HepG2 (cell line): ENCODE measurements around the gene EEIG1. TPM values are rescaled to one million over a fixed set of nuclear protein-coding genes. Genes with fewer than 3 reads are reported as not detected.
A peak's percentile ranks its signal among the peaks of the same experiment; 100 is the strongest.

Source experiments
- ATAC-seq: fragments of 200-7000 bp; cut with Tn5 transposase; 3 replicates; pipeline ENCODE4 v1.9.1; 2020; ENCODE audit warnings: mild to moderate bottlenecking, moderate library complexity
- BruUV-seq: library from RNA; stranded (reverse); fragments of 400-500 nt; replicated peaks from 2 replicates; lab custom pipeline; 2021; lab: Mats Ljungman, UMichigan
- CTCF ChIA-PET: fragments of 300-600 bp; formaldehyde crosslinking; extraction: SDS; loops from one replicate; lab custom pipeline; 2021; ENCODE audit warnings: low total read pairs, inconsistent platforms, low intra/inter-chr PET ratio; lab: Yijun Ruan, JAX
- POLR2A ChIA-PET: fragments of 350-600 bp; sonication (Branson Sonifier 250); formaldehyde crosslinking; loops from one replicate; lab custom pipeline; 2020; ENCODE audit warnings: antibody characterized with exemption, inconsistent platforms; lab: Yijun Ruan, JAX
- DNase-seq: peaks from one replicate; pipeline ENCODE4 v3.0.0-alpha.2; 2015; ENCODE audit warnings: low spot score
- FAIRE-seq: peaks from 3 replicates; lab custom pipeline; 2011; peaks lifted over from hg19 to GRCh38; lab: Jason Lieb, UNC
- H2AFZ ChIP-seq: one replicate; pipeline ENCODE4 v1.6.1; 2011; ENCODE audit warnings: low read length, inconsistent platforms
- H3K27ac ChIP-seq: fragments of 300-600 bp; 3 replicates; pipeline ENCODE4 v1.8.0; 2011; ENCODE audit warnings: mixed run types, mild to moderate bottlenecking, mixed read lengths, low read length, inconsistent platforms; ENCODE audit not compliant: insufficient read depth; ENCODE audit errors: extremely low read length
- H3K27me3 ChIP-seq, 2 experiments: fragments of 200-600 bp in 1 of 2; 2 replicates in 1 of 2; 3 replicates in 1 of 2; pipeline versions ENCODE4 v1.6.0 to v1.8.0; 2011; ENCODE audit warnings: low read length in 2 of 2, mild to moderate bottlenecking in 2 of 2, moderate library complexity in 2 of 2, inconsistent platforms in 1 of 2; ENCODE audit not compliant: insufficient read depth in 2 of 2, control insufficient read depth in 1 of 2
- H3K36me3 ChIP-seq, 2 experiments: fragments of 200-600 bp in 1 of 2; replicated peaks in 1 of 2; 2 replicates in 1 of 2; 3 replicates in 1 of 2; pipeline versions ENCODE4 v1.5.1 to v1.8.0; 2011; ENCODE audit warnings: low read length in 2 of 2, inconsistent platforms in 1 of 2; ENCODE audit not compliant: insufficient read depth in 2 of 2, control insufficient read depth in 1 of 2
- H3K4me1 ChIP-seq: 2 replicates; pipeline ENCODE4 v1.5.1; 2012; ENCODE audit warnings: low read length, inconsistent platforms; ENCODE audit not compliant: insufficient read depth
- H3K4me2 ChIP-seq: 2 replicates; pipeline ENCODE4 v1.6.0; 2011; ENCODE audit warnings: low read depth, low read length, inconsistent platforms
- H3K4me3 ChIP-seq, 3 experiments: fragments of 200-600 bp in 1 of 3; sonication (generic), shearing (Covaris generic) in 1 of 3; replicated peaks in 1 of 3; 2 replicates each; pipeline ENCODE4 v1.5.1; 2011 to 2016; ENCODE audit warnings: low read length in 3 of 3, inconsistent platforms in 2 of 3, low read depth in 2 of 3, mild to moderate bottlenecking in 2 of 3, control low read depth in 1 of 3, mixed read lengths in 1 of 3; ENCODE audit not compliant: insufficient read depth in 1 of 3
- H3K79me2 ChIP-seq: one replicate; pipeline ENCODE4 v1.6.1; 2011; ENCODE audit warnings: low read length, inconsistent platforms; ENCODE audit not compliant: insufficient read depth
- H3K9ac ChIP-seq: 2 replicates; pipeline ENCODE4 v1.6.0; 2011; ENCODE audit warnings: mild to moderate bottlenecking, low read depth, low read length, inconsistent platforms; ENCODE audit not compliant: insufficient read depth
- H3K9me3 ChIP-seq: 2 replicates; pipeline ENCODE4 v1.5.1; 2012; ENCODE audit warnings: mild to moderate bottlenecking, low read length
- H4K20me1 ChIP-seq: 2 replicates; pipeline ENCODE4 v1.6.0; 2011; ENCODE audit warnings: inconsistent platforms, mild to moderate bottlenecking, low read length, moderate library complexity; ENCODE audit not compliant: insufficient read depth
- AGO2 ChIP-seq: fragments of 200-400 bp; formaldehyde crosslinking; optimal IDR thresholded peaks from 2 replicates; pipeline ENCODE3; 2017; ENCODE audit warnings: mild to moderate bottlenecking, low read depth, low read length, moderate library complexity
- MYC ChIP-seq: sonication (generic); formaldehyde crosslinking; IDR thresholded peaks from 2 replicates; pipeline ENCODE4 v1.9.0; 2021; ENCODE audit warnings: missing genetic modification reagents, borderline replicate concordance
- POLR2G ChIP-seq: fragments of 200-400 bp; formaldehyde crosslinking; IDR thresholded peaks from 2 replicates; pipeline ENCODE4 v1.6.1; 2018; ENCODE audit warnings: mild to moderate bottlenecking, low read depth, low read length, moderate library complexity
- RBFOX2 ChIP-seq: fragments of 200-400 bp; formaldehyde crosslinking; IDR thresholded peaks from 2 replicates; pipeline ENCODE4 v1.6.1; 2017; ENCODE audit warnings: low read depth, mild to moderate bottlenecking, low read length
- RBM22 ChIP-seq: fragments of 200-400 bp; formaldehyde crosslinking; optimal IDR thresholded peaks from 2 replicates; pipeline ENCODE3; 2017; ENCODE audit warnings: mild to moderate bottlenecking, low read length, moderate library complexity
- TMF1 ChIP-seq: sonication (generic); formaldehyde crosslinking; IDR thresholded peaks from 2 replicates; pipeline ENCODE4 v1.8.1; 2022; ENCODE audit warnings: low read depth, missing genetic modification reagents
- WGBS: methylation state at CpG from one replicate; pipeline ENCODE4 v1.1.6; 2017; ENCODE audit warnings: low lambda C conversion rate; 5-methylcytosine and 5-hydroxymethylcytosine counted together
- in situ Hi-C: cut with HindIII; loops from 2 replicates; pipeline ENCODE4 v1.10.0; 2017; ENCODE audit warnings: low pct_unique_long_range_greater_than_20kb; ENCODE audit not compliant: extremely low pct_ligation_motif_present
- intact Hi-C: fragments of 100-400 bp; cut with micrococcal nuclease; formaldehyde crosslinking; loops from one replicate; pipeline ENCODE4 v1.10.0; 2022; ENCODE audit not compliant: unreplicated experiment
- polyA plus RNA-seq, 8 experiments: library from polyadenylated mRNA; depleted of rRNA in 3 of 8; stranded (reverse) in 7 of 8; unstranded in 1 of 8; fragments of >200 nt; fragmentation: Illumina TruSeq in 4 of 8; extraction: Trizol in 4 of 8; gene quantifications; 2 replicates each; pipeline versions ENCODE4 v1.2.1 to v1.2.3, GENCODE V29; 2011 to 2016; ENCODE audit warnings: low read depth in 4 of 8, missing spikeins in 1 of 8, mixed read lengths in 1 of 8; ENCODE audit not compliant: insufficient read depth in 1 of 8
- total RNA-seq, 5 experiments: library from RNA; depleted of rRNA; stranded (reverse); fragments of >200 nt; fragmentation: Illumina TruSeq; extraction: Trizol; gene quantifications; 2 replicates each; pipeline ENCODE4 v1.2.3, GENCODE V29; 2016; ENCODE audit warnings: low read depth in 1 of 5
- TF ChIP-seq, protein P1 (sequence below): IDR thresholded peaks from 2 replicates; pipeline ENCODE4 v1.6.1; 2016; ENCODE audit warnings: low read depth
- TF ChIP-seq, protein P2 (sequence below): sonication (generic); formaldehyde crosslinking; IDR thresholded peaks from 2 replicates; pipeline ENCODE4 v1.4.0; 2020; ENCODE audit warnings: missing genetic modification reagents, mild to moderate bottlenecking, borderline replicate concordance

The EEIG1 gene
- total and polyA plus RNA-seq, 2 of the 13 experiments (the other 11 are each of a cell fraction or from before 2014, with no cell fraction given), result 16.6 to 25.2 TPM

DNA sequence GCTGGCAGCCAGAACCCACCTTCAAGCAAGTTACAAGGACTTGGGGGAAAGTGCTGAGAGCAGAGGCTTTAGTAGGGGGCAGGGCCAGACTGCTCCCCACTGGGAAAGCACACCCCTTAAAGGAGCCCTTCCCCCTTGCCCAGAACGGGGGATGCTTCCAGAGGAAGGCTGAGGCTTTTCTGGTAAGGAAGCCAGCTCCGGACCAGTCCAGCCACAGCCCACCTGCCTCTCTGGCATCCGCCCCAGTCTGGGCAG, 38.9 kb downstream of the EEIG1 start:
- no peaks in the 10 kb centered on the region for H3K9me3 ChIP-seq
- no peaks in the 10 kb centered on the region; a peak in 1 of 5 replicates for H3K27me3 ChIP-seq
- no peak overlapping the region for H2AFZ ChIP-seq
- peaks cover 7% of the 10 kb centered on the region for H4K20me1 ChIP-seq
- no peak overlapping the region for H3K4me3 ChIP-seq
- CTCF ChIA-PET, result no interaction called here
- H3K27ac ChIP-seq, result peak overlapping the region; percentile 4
- DNase-seq (no peak), FAIRE-seq (no peak), ATAC-seq (no peak)
- no TSS peak for BruUV-seq
- peaks cover 17 to 52% of the 10 kb centered on the region in 2 experiments; a peak in 4 of 5 replicates for H3K36me3 ChIP-seq
- intact Hi-C loops, result loop anchor here (2.0 to 10.0 kb wide), 3 partner anchors 35 to 173 kb away; no protein-coding TSS in a partner anchor
- no peak for TF ChIP-seq MYC (CRISPR knock-in tag)
- TF ChIP-seq POLR2G, result peak; percentile 29; the same call in 1 of the 2 replicates
- H3K79me2 ChIP-seq, result peaks cover 19% of the 10 kb centered on the region
- POLR2A ChIA-PET, result interaction anchor here (0.8 to 2.2 kb wide), 4 partner anchors 10 to 126 kb away, joined by 3 to 6 read pairs (median 4); partner anchors contain the start of genes NAIF1 and SLC25A25
- in situ Hi-C loops, result no loop called here
- no peak overlapping the region for H3K4me2 ChIP-seq
- H3K9ac ChIP-seq, result no peak overlapping the region
- WGBS, result 100% methylated on average over 1 of the region's 3 CpGs
- peaks cover 32% of the 10 kb centered on the region for H3K4me1 ChIP-seq

DNA sequence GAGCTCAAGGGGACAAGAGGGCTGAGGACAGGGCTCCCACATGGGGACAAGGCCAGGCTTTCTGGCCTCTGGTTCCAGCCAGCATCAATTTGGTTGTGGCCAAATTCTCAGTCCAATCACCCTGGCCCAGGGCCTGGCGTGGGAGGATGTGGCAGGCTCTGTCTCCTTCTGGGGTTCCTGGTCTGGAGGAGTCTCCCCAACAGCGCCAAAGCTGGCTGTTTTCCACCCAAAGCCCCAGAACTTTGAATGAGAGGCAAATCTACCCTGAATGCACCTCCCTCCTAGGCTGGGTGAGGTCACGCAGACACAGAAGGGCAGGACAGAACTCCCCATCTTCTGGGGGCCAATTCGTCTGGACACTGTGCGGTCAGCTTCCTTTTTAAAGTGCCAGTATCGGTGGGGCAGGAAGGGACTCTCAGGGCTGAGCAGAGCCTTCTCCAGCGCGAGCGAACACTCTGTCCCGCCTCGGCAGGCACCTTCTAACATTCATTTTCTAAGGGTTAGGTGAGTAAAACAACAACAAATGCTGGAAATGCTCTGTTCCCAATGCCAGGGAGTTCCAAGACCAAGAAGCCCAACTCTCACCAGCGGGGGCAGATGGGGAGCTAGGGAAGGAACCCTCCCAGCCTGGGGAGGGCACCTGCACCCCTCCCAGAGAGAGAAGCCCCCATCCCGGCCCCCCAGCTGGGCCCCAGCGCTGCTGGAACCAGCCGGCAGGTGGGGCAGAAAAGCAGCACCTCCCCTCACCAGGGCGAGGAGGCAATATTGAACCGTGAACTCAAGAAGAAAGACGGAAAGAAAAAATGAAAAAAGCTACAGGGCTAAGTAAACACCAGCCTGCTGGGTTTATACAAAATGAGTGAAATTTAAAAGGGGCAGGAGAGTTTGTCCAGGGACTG, 39.5 kb downstream of the EEIG1 start:
- H2AFZ ChIP-seq, result no peak overlapping the region
- intact Hi-C loops (loop anchor here (5.0 to 10.0 kb wide), 2 partner anchors 36 to 173 kb away; no protein-coding TSS in a partner anchor), in situ Hi-C loops (no loop called here)
- FAIRE-seq (no peak), DNase-seq (no peak), ATAC-seq (no peak)
- H3K9me3 ChIP-seq, result no peaks in the 10 kb centered on the region
- peak; percentile 18; the same call in 1 of the 2 replicates for TF ChIP-seq RBFOX2
- peak; percentile 76 for TF ChIP-seq RBM22
- TF ChIP-seq TMF1 (CRISPR knock-in tag), result 0 out of 2 replicates have a peak, but pooled peaks have one; percentile 7
- peak; percentile 50 for TF ChIP-seq AGO2
- TF ChIP-seq, protein P1, sequence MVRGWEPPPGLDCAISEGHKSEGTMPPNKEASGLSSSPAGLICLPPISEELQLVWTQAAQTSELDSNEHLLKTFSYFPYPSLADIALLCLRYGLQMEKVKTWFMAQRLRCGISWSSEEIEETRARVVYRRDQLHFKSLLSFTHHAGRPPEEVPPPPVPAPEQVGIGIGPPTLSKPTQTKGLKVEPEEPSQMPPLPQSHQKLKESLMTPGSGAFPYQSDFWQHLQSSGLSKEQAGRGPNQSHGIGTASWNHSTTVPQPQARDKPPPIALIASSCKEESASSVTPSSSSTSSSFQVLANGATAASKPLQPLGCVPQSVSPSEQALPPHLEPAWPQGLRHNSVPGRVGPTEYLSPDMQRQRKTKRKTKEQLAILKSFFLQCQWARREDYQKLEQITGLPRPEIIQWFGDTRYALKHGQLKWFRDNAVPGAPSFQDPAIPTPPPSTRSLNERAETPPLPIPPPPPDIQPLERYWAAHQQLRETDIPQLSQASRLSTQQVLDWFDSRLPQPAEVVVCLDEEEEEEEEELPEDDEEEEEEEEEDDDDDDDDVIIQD, result no peak
- TF ChIP-seq POLR2G, result peak; percentile 56; the same call in 1 of the 2 replicates
- TF ChIP-seq, protein P2, sequence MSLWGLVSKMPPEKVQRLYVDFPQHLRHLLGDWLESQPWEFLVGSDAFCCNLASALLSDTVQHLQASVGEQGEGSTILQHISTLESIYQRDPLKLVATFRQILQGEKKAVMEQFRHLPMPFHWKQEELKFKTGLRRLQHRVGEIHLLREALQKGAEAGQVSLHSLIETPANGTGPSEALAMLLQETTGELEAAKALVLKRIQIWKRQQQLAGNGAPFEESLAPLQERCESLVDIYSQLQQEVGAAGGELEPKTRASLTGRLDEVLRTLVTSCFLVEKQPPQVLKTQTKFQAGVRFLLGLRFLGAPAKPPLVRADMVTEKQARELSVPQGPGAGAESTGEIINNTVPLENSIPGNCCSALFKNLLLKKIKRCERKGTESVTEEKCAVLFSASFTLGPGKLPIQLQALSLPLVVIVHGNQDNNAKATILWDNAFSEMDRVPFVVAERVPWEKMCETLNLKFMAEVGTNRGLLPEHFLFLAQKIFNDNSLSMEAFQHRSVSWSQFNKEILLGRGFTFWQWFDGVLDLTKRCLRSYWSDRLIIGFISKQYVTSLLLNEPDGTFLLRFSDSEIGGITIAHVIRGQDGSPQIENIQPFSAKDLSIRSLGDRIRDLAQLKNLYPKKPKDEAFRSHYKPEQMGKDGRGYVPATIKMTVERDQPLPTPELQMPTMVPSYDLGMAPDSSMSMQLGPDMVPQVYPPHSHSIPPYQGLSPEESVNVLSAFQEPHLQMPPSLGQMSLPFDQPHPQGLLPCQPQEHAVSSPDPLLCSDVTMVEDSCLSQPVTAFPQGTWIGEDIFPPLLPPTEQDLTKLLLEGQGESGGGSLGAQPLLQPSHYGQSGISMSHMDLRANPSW, result no peak
- peaks cover 20% of the 10 kb centered on the region for H3K79me2 ChIP-seq
- H3K4me2 ChIP-seq, result no peak overlapping the region
- POLR2A ChIA-PET, result interaction anchor here (0.8 to 2.2 kb wide), 3 partner anchors 11 to 126 kb away, joined by 3 to 6 read pairs (median 5); partner anchors contain the start of genes NAIF1 and SLC25A25
- no TSS peak for BruUV-seq
- peaks cover 7% of the 10 kb centered on the region for H4K20me1 ChIP-seq
- H3K27me3 ChIP-seq, result no peaks in the 10 kb centered on the region; a peak in 1 of 5 replicates
- no peak overlapping the region for H3K4me3 ChIP-seq
- no peak overlapping the region for H3K9ac ChIP-seq
- peaks cover 32% of the 10 kb centered on the region for H3K4me1 ChIP-seq
- CTCF ChIA-PET, result no interaction called here
- H3K36me3 ChIP-seq, result peaks cover 17 to 46% of the 10 kb centered on the region in 2 experiments; a peak in 4 of 5 replicates
- 91% methylated on average over 9 of the region's 18 CpGs for WGBS
- H3K27ac ChIP-seq, result peak overlapping the region; percentile 4
